Nephron (organoid): Measurements from ENCODE around the gene CCDC83.

Experiments
- H3K27ac Mint-ChIP-seq, 3 experiments: 2 replicates each; pipeline ENCODE4 v1.8.0; 2020; ENCODE audit warnings: mixed read lengths in 3 of 3, mild to moderate bottlenecking in 2 of 3, moderate library complexity in 1 of 3
- H3K27me3 Mint-ChIP-seq: 2 replicates; pipeline ENCODE4 v1.8.0; 2021; ENCODE audit warnings: low read depth, mild to moderate bottlenecking, moderate library complexity, mixed read lengths
- H3K36me3 Mint-ChIP-seq: 2 replicates; pipeline ENCODE4 v1.8.0; 2020; ENCODE audit warnings: low read depth, mixed read lengths
- H3K4me1 Mint-ChIP-seq: 2 replicates; pipeline ENCODE4 v1.8.0; 2020; ENCODE audit warnings: mixed read lengths
- H3K4me3 Mint-ChIP-seq, 3 experiments: 2 replicates each; pipeline ENCODE4 v1.8.0; 2020; ENCODE audit warnings: mild to moderate bottlenecking in 3 of 3, mixed read lengths in 3 of 3, moderate library complexity in 2 of 3
- H3K9me3 Mint-ChIP-seq: 2 replicates; pipeline ENCODE4 v1.8.0; 2020; ENCODE audit warnings: mixed read lengths
- TF ChIP-seq, protein P1 (sequence below), 3 experiments: fragments of 200-600 bp; sonication (generic); IDR thresholded peaks; one replicate each; pipeline ENCODE4 v1.5.0; 2021; ENCODE audit warnings: antibody characterized with exemption in 3 of 3; ENCODE audit not compliant: unreplicated experiment in 3 of 3

CCDC83 gene

DNA sequence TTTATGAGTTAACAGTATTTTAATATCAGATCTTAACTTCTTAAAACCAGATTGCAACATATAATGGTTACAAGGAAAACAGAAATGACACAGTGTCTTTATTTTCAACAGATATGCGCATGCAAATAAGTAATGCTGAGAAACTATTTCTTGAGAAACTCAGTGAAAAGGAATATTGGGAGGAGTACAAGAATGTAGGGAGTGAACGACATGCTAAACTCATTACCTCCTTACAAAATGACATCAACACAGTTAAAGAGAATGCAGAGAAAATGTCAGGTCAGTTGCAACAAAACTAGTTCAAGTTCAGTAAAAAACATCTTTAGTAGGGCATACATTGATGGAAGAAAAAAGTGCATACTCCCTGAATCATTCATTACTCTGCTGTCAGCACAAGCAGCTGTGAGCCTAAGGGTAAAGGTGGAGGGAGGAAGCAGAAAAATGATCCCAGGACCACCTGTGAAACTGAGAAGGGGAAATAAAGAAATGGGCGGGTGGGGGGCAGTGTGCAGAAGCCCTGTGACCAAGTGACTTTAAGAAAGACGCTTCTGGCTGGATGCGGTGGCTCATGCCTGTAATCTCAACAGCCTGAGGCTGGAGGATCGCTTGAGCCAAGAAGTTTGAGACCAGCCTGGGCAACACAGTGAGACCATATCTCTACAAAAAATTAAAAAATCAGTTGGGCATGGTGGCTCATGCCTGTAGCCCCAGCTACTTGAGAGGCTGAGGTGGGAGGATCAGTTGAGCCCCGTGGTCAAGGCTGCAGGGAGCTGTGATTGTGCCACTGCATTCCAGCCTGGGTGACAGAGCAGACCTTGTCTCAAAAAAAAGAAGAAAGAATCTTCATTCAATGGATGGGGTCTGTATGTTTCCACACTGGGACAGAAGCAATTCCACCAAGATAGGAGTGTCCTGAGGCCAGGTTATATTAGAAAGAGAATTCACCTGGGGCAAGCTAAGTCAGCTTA, 31.2 kb downstream of the CCDC83 start:
- H3K9me3 Mint-ChIP-seq: no peaks in the 10 kb centered on the region
- no peaks in the 10 kb centered on the region for H3K27me3 Mint-ChIP-seq
- peak overlapping the region; percentile 8 to 32 (median 16) for H3K27ac Mint-ChIP-seq
- H3K4me1 Mint-ChIP-seq: peaks cover 17% of the 10 kb centered on the region
- H3K4me3 Mint-ChIP-seq: no peak overlapping the region
- TF ChIP-seq, protein P1, sequence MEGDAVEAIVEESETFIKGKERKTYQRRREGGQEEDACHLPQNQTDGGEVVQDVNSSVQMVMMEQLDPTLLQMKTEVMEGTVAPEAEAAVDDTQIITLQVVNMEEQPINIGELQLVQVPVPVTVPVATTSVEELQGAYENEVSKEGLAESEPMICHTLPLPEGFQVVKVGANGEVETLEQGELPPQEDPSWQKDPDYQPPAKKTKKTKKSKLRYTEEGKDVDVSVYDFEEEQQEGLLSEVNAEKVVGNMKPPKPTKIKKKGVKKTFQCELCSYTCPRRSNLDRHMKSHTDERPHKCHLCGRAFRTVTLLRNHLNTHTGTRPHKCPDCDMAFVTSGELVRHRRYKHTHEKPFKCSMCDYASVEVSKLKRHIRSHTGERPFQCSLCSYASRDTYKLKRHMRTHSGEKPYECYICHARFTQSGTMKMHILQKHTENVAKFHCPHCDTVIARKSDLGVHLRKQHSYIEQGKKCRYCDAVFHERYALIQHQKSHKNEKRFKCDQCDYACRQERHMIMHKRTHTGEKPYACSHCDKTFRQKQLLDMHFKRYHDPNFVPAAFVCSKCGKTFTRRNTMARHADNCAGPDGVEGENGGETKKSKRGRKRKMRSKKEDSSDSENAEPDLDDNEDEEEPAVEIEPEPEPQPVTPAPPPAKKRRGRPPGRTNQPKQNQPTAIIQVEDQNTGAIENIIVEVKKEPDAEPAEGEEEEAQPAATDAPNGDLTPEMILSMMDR (IDR thresholded peaks at IDR 0.05; ENCODE audit: unreplicated experiment in 3 of 3): no peak
- no peaks in the 10 kb centered on the region for H3K36me3 Mint-ChIP-seq

GRCh38 chr11:85889108-85889507, 33.9 kb downstream of the CCDC83 start:
- H3K27ac Mint-ChIP-seq: no peak overlapping the region
- H3K36me3 Mint-ChIP-seq: no peaks in the 10 kb centered on the region
- TF ChIP-seq, protein P1 (IDR thresholded peaks at IDR 0.05; ENCODE audit: unreplicated experiment in 3 of 3): no peak
- no peaks in the 10 kb centered on the region for H3K9me3 Mint-ChIP-seq
- peaks cover 17% of the 10 kb centered on the region for H3K4me1 Mint-ChIP-seq
- no peak overlapping the region for H3K4me3 Mint-ChIP-seq
- peaks cover 4% of the 10 kb centered on the region for H3K27me3 Mint-ChIP-seq

- H3K9me3 Mint-ChIP-seq: no peaks in the 10 kb centered on the region
- H3K4me1 Mint-ChIP-seq: peaks cover 17% of the 10 kb centered on the region
- H3K27me3 Mint-ChIP-seq: peaks cover 9% of the 10 kb centered on the region
- peak overlapping the region; percentile 7 to 28 (median 21) for H3K27ac Mint-ChIP-seq
- TF ChIP-seq, protein P1 (IDR thresholded peaks at IDR 0.05; ENCODE audit: unreplicated experiment in 3 of 3): no peak
- no peak overlapping the region for H3K4me3 Mint-ChIP-seq
- no peaks in the 10 kb centered on the region for H3K36me3 Mint-ChIP-seq
Measured at GRCh38 chr11:85889676-85890579, 34.7 kb downstream of the CCDC83 start.

GRCh38 chr11:85893395-85893794, 38.2 kb downstream of the CCDC83 start:
- Mint-ChIP-seq H3K9me3 (no peaks in the 10 kb centered on the region), H3K36me3 (no peaks in the 10 kb centered on the region), H3K4me1 (peaks cover 7% of the 10 kb centered on the region)

DNA sequence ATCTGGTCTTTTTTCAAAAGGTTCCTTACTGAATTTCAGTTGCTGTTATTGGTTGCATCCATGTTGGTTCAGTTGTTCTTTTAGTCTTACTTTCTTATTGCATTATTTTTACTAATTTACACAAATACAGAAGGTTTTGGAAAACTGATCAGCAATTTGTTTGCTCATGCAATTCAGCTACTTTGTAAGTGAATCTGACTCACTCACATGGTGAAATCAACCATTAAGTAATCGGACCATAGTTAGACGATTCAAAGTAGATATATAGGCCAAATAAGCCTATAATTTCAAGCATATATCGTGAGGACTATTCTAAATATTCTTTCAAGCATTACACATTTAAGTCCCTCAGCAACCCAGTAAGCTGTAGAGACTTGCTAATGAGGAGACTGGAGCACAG, 41.7 kb downstream of the CCDC83 start:
- Mint-ChIP-seq H3K4me3 (no peak overlapping the region), H3K4me1 (no peaks in the 10 kb centered on the region), H3K36me3 (no peaks in the 10 kb centered on the region), H3K27me3 (peaks cover 11% of the 10 kb centered on the region), H3K9me3 (no peaks in the 10 kb centered on the region), H3K27ac (no peak overlapping the region)
- TF ChIP-seq, protein P1 (IDR thresholded peaks at IDR 0.05; ENCODE audit: unreplicated experiment in 3 of 3): no peak

More at GRCh38 chr11:85893395-85893794, 38.2 kb downstream of the CCDC83 start:
- TF ChIP-seq, protein P1 (IDR thresholded peaks at IDR 0.05; ENCODE audit: unreplicated experiment in 3 of 3): no peak
- Mint-ChIP-seq H3K27ac (no peak overlapping the region), H3K27me3 (peaks cover 11% of the 10 kb centered on the region), H3K4me3 (no peak overlapping the region)
